ENCODE results near the gene MRPL42. TPM values are rescaled to one million over a fixed set of nuclear protein-coding genes. Genes with fewer than 3 reads are reported as not detected.

MRPL42 gene
- total RNA-seq, 1 experiment from 2014 or later = 108 TPM

- Histone ChIP-seq H3K56ac (ENCODE audit: insufficient read length, low read depth, low read length) (no peak overlapping the region), H3K9me3 (ENCODE audit: control insufficient read depth, low read depth, low read length) (no peaks in the 10 kb centered on the region), H3K79me2 (ENCODE audit: insufficient read depth, low read length) (no peaks in the 10 kb centered on the region), H3T11ph (ENCODE audit: low read length) (no peak overlapping the region), H2BK5ac (ENCODE audit: insufficient read length, low read length) (no peak overlapping the region), H2BK15ac (ENCODE audit: low read depth, low read length) (no peak overlapping the region), H3K18ac (ENCODE audit: insufficient read length, low read depth, low read length) (no peak overlapping the region), H2BK120ac (ENCODE audit: low read depth, low read length, poor library complexity, severe bottlenecking) (no peak overlapping the region), H4K8ac (replicated peaks; ENCODE audit: insufficient read length, low read depth, low read length) (no peak overlapping the region), H4K20me1 (ENCODE audit: control insufficient read depth, insufficient read depth, insufficient read length) (no peaks in the 10 kb centered on the region), H2AFZ (ENCODE audit: low read length) (no peak overlapping the region), H3K4ac (ENCODE audit: low read depth, low read length) (no peak overlapping the region), H3K79me1 (ENCODE audit: insufficient read depth, low read depth, low read length, poor library complexity, severe bottlenecking) (no peaks in the 10 kb centered on the region), H2BK12ac (ENCODE audit: insufficient read length, low read depth, low read length) (no peak overlapping the region), H3K27me3 (ENCODE audit: insufficient read depth, low read length) (no peaks in the 10 kb centered on the region), H3K27ac (ENCODE audit: insufficient read length, low read depth, low read length) (no peak overlapping the region), H4K91ac (ENCODE audit: insufficient read length, low read depth, low read length) (no peak overlapping the region), H4K5ac (ENCODE audit: insufficient read length, low read depth, low read length) (no peak overlapping the region), H3K14ac (ENCODE audit: insufficient read depth, low read length) (no peak overlapping the region), H3K23ac (ENCODE audit: insufficient read length, low read depth, low read length) (no peak overlapping the region), H3K4me1 (ENCODE audit: insufficient read depth, low read length) (no peaks in the 10 kb centered on the region), H2BK20ac (ENCODE audit: low read depth, low read length, poor library complexity, severe bottlenecking) (no peak overlapping the region), H3K9ac (ENCODE audit: extremely low read depth, insufficient read length, low read length) (no peak overlapping the region), H3K23me2 (ENCODE audit: insufficient read length, low read depth, low read length, poor library complexity, severe bottlenecking) (no peaks in the 10 kb centered on the region), H2AK5ac (ENCODE audit: insufficient read length, low read length) (no peak overlapping the region), H3K4me2 (ENCODE audit: insufficient read depth, insufficient read length, low read length) (no peak overlapping the region)
- no peaks in the 10 kb centered on the region for H3K9me3 Mint-ChIP-seq
- TF ChIP-seq CTCF (conservative IDR thresholded peaks at IDR 0.05) = peak; percentile 92
- peaks cover 0 to 3% of the 10 kb centered on the region in 2 experiments; a peak in 1 of 4 replicates for H3K4me1 Mint-ChIP-seq
- H3K4me3 Mint-ChIP-seq = no peak overlapping the region
- no CpG with 5 or more reads among the region's 11 CpGs for WGBS (ENCODE audit: extremely low coverage, insufficient read length, low lambda C conversion rate)
- no peak for DNase-seq
- H3K27ac Mint-ChIP-seq = peak overlapping the region in 1 of 3 experiments; percentile 65; a peak in 2 of 7 replicates
- H3K27me3 Mint-ChIP-seq (ENCODE audit: low read depth) = no peaks in the 10 kb centered on the region
- peaks cover 11 to 24% (median 20%) of the 10 kb centered on the region in 3 experiments; a peak in 6 of 7 replicates for H3K36me3 Mint-ChIP-seq (ENCODE audit: insufficient read depth in 1 of 3, low read depth in 3 of 3)
Observed at GRCh38 chr12:93502802-93503623, 35.7 kb downstream of the MRPL42 start.

Measured in H9 (cell line).